ENCODE measurements around the gene TMEM53.
"Not testable (repeated sequence)": the region's sequence is repeated elsewhere in the genome, so short reads cannot be mapped to it uniquely, and the experiment has no call there.

TMEM53 gene

DNA sequence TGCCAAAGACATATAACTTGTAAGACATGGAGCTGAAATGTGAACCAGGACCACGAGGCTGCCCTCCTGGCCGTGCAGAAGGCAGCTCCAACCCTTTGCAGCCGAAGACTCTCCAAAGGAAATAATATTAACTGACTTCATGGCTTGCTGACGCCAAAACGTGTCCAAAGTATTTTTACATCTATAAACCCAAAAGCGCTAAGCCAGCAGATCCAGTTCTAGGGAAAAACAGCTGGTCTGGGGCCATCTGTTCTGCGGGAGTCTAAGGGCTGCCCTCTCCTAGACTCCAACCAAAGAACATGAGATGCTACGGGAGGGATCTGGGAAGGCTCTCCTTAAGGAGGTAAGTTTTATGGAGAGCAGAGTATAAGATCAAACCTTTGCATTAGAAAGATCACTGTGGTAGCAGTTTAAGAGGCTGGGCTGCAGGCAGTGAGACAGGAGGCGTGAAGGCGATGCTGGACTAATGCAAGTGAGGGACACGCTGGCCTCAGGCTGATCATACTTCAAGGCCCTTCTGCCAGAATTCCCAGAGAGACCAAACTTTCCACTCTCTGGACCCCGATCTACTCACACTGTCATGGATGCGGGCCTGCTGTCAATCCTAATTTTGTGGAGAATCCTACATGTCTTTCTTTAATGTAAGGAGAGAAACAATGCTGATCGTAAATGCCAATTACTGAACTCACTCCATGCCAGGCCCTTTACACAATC, 1.2 kb downstream of the TMEM53 start:
- DNase-seq (ENCODE audit: low read depth in 3 of 3), result no peak

DNA sequence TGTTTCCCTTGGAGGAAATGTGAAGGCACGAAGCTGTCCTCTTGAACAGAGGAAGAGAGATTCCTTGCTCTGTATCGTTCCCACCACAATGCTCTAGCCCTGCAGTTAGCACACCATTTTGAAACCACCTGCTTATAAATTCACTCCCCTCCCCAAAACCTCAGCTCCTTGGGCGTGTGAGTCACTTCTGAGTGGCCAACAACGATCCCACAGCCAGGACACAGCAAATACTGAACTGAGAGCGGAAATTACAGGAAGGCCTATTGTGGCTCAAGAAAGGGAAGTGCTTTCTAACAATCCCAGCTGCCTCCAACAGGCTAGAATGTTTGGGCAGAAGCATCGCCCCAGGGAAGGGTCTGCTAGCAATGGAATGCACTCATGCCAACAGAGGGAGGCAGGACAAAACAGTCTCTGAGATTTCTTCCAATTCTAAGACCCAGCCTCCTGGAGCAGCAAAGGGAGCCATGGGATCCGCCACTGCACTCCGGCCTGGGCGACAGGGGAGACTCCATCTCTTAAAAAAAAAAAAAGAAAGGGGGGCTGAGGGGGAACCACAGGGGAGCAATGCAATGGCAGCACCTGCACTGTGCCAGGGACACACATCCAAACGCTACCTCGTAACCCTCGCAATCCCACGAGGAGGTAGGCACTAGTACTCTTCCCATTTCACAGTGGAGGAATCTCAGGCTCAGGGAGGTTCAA, 1.9 kb downstream of the TMEM53 start:
- DNase-seq (ENCODE audit: low read depth in 3 of 3), result no peak

DNA sequence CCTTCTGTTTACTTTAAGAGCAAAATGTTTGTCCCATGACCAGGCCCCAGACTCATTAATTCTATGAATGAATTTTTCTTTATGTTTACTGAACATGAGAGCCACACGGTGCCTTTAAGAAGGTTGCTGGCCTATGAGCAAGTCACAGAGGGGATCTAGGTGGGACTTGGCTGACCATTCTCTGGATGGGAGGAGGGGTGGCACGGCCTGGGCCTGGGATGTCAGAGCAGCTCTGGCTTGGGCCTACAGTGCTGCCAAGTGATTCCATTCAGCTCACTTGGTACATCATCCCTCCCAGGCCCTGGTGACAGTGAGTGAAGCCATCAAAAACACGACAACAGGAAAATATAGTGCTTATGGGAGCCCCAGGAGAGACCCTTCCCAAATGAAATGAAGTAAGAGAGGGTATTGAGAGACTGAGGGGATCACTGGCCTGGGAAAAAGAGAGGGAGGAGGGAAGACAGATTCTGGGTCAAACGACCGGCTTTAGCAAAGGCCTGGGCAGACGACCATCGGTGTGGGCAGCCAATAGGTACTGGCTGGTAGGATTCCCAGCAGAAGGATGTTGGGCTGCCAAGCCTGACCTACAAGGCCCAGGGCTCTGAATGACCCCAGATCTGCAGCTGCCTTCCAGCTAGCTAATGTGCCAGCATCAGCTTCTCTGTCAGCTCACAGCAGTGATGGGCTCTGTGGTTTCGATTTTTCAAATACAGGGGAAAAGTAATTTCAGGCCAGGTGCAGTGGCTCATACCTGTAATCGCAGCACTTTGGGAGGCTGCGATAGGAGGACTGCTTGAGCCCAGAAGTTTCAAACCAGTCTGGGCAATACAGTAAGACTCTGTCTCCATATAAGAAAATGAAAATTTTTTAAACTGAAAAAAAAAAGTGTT, 3.3 kb downstream of the TMEM53 start:
- DNase-seq (ENCODE audit: low read depth in 3 of 3), result no peak

DNA sequence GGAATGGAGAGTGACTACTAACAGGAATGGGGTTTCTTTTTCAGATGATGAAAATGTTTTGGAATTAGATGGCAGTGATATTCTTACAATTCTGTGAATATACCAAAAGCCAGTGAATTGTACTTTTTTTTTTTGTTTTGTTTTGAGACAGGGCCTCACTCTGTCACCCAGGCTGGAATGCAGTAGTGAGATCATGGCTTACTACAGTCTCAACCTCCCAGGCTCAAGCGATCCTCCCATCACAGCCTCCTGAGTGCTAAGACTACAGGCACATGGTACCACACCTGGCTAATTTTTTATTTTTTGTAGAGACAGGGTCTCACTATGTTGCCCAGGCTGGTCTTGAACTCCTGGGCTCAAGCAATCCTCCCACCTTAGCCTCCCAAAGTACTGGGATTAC, 7.6 kb downstream of the TMEM53 start:
- not testable (repeated sequence) for DNase-seq (ENCODE audit: low read depth in 3 of 3)

DNA sequence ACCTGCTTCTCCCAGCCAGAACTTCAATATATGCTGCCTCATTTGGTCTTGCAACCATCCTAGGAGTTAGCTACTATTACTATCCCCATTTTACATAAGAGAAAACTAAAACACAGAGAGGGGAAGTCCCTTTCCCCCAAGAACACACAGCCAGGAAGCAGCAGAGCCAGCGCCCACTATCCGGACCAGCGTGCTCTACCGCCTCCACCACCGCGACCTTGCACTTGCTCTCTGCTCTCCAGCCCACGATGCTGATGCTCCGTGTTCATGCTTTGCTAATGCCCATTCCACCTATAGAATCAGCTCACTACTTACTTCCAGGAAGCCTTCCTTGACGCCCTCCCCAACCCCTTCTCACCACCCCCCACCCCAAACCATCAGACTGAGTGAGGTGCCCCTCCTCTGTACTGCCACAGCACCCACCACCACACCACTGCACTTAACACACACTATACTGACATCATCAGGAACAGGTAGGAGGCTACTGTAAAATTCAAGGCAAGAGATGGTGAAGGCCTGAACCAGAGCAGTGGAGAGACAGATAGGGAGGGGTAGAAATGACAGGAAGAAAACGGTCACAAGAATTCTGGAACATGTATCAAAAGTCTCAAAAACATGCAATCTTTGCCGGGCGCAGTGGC, 9.4 kb downstream of the TMEM53 start:
- DNase-seq (ENCODE audit: low read depth in 3 of 3), result peak in 1 of 3 donors; percentile 7

DNA sequence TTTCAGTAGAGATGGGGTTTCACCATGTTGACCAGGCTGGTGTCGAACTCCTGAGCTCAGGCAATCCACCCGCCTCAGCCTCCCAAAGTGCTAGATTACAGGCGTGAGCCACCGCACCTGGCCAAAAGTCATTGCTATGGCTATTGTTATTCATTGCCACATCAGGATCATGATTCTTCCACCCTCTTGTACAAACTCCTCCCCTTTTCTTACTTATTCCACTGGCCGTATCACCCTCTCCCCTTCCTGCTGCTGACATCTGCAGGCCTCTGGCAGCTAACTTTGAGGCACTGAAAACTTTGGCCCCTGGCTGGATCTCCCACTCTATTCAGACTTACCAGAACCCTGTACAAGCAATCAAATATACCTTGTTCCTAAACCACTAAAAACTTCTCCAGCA, 10.9 kb downstream of the TMEM53 start:
- DNase-seq (ENCODE audit: low read depth in 3 of 3), result no peak

DNA sequence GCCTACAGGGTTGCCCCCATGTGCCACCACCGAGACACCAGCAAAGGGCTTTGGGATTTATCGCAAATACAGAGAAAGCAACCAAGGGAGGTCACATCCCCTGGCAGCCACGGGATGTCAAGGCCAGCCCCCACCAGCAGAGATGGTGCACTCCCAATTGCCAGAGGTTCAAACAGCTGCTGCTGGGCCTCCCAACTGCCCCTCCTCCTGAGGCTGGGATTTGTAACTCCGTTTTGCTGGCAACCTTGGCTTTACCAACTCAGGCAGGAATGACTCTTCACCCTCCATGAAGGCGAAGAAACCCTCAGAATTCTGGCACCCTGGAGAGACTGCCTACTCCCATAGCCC, 11.6 kb downstream of the TMEM53 start:
- DNase-seq (ENCODE audit: low read depth in 3 of 3), result no peak

DNA sequence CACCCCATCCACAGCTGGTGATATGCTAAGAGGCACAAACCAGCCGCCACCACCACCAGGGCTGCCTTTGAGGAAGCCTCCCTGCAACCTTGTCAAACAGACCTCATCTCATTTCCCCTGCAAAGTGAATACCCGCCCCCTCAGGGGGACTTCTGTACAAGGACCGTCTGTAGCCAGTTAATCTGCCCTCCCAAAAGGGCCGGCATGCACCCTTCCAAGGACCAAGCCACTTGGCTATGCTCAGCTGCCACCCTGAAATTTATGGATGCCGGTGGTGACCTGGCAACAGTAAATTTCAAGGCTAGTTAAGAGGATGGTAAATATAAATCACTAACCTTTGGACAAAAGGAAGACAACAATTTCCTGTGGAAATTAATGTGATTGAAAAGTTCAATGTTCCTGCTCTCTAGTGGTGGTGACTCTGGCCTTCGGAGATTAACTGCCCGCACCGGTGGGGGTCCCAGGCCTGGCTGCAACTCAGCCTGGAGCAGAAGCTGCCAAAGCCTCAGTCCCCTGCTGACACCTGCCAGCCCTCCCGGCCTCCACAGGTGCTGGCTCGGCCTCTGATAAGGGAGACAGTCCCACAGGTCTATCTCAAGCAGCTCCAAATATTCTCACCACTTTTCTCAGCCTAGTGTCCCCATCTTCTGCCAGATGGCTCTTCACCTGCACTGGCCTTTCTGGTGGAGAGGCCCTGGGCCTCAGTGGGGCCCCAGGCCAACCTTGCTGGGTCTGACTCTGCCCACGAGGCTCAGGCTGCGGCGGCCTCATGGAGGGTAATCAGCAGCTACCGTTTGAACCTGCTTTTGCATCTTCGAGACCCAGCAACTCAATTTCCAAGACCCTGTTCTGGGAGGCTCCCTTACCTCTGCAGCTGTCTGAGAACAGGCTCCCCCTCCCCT, 12.2 kb downstream of the TMEM53 start:
- no peak for DNase-seq (ENCODE audit: low read depth in 3 of 3)

DNA sequence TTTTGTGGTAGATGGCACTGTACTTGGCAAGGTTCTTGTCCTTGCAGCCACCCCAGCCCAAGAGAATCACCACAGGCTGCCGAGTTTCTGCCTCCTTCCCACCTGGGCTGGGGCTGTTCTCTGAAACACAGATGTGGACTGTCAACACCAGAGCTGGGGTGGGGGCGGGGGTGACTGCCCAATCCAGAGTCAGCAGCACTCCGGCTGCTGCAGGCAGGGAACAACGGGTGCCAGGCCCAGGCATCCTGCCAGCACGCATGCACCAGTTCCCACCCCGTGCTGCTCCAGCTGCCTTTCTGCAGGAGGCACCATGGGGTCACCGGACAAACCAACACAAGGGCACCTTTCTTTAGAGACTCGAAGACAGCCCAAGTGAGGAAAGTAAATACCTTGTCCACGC, 14.1 kb downstream of the TMEM53 start:
- DNase-seq (ENCODE audit: low read depth in 3 of 3), result no peak

DNA sequence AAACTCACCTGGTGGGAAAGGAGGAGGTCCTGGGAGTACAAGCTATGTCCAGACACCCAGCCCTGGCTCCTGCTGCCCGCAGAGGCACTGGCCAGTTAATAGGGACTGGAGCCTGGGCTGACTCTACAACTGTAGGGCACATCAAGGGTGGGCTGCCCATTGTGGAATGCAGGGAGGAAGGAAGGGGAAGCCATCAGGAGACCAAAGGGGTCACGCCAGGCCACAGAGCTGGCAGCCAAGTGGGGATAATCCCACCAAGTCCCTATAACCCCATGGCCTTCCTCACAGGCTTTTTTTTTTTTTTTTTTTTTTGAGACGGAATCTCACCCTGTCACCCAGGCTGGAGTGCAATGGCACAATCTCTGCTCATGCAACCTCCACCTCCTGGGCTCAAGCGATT, 14.7 kb downstream of the TMEM53 start:
- DNase-seq (ENCODE audit: low read depth in 3 of 3), result no peak

DNA sequence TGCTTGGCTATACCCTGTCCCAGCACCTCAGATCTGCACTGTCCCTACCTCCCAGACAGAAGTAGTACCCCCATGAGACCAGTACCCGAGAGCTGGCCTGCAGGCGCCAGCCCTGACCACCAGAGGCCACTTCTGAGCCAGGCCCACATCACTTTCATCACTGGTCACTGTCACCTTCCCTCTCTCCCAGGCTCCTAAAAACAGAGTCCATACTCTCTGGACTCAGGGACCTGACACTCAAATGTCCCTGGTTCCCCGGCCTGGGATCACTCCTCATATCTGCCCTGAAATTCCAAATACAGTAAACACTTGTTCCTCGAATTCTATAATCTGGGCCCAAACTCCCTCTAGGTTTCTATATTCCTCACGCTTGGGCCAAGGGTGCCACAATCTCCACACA, 18.7 kb downstream of the TMEM53 start:
- DNase-seq (ENCODE audit: low read depth in 3 of 3), result no peak

DNA sequence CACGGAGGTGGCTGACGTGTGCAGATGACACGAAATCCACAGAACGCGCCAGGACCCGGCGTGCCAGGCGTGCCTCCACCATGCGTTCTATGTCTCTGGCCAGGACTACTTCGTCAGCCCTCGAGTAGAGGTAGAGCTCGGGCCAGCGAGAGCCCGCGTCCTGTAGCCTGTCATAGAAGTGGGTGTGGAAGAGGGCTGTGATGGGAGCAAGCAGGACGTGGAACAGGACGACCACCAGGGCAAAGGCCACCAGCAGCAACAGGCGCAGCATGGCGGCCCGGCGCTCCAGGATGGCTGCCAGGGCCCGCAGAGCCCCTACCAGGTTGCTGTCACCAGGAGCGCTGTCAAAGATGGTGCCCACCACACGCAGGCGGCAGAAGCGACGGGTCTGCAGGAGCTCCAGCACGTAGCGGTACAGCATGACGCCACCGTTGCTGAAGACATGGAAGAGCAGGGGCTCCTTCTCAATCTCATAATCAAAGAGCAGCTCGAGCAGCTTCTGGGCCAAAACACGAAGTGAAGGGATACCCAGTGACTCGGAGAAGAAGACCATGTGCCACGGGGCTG, 19.6 kb downstream of the TMEM53 start:
- DNase-seq (ENCODE audit: low read depth in 3 of 3), result no peak

DNA sequence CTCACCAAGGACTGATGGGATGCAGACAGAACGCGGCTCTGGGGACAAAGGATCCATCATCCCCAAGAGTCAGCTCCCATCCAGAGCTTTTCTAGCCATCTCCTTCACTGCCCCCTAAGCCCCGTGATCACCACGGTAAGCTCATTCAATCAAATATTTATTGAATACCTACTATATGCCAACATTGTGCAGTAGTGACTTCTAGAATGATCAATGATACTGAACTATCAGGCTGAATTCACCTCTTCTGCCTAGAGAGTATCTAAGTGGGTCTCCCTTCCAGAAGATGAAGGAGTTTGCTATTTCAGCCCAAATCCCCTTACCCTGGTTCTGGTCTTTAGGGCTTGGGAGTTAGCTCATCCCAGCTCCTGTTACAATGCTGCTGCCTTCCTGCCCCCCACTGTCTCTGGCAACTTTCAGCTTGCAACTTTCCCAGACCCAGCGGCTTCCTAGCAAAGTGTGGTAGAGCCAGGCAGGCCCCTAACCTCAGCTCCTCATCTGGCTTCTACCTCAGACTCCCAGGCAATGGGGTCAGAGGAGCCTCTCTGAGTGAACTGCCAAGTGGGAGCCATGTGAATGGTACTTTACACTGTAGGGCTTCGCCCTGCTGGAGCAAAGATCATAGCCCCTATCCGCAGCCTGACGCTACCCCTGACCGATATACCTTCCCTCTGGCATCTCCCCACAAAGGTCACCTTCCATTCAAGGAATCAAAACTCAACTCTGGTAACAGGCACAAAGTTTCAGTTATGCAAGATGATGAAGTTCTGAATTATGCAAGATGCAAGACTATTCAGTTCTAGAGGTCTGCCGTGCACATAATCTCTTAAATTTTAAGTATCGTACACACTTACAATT, 20.9 kb downstream of the TMEM53 start:
- no peak for DNase-seq (ENCODE audit: low read depth in 3 of 3)

DNA sequence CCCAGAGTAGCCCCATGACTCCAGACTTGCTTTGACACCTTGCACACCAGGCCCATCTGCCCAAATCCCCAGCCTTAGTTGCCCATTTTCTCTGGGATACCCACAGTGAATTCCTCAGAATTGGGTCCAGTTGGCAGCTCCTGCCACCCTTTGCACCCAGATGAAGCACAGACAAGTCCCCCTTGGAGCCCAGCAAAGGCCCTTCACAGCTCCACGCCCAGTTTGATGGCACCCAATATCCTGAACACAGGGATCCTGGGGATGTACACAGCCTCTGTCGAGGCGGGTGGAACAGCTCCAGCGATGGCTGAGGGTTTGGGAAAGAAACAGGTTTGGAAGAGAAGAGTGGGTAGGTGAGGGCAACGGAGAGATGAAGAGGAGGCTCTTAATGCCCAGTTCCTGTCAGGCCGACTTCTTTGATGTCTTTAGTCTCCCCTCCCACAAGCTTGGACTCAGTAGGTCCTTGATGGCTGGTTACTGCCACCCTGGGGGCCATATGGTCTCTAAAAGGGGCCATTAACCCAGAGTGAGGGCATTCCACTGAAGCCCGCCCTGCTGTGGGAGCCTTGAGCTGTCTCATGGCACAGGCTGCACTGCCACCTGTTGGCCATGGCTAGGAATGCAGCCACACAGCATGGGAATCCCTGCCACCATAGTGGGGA, 21.7 kb downstream of the TMEM53 start:
- DNase-seq (ENCODE audit: low read depth in 3 of 3), result peak; percentile 58 to 61 (median 60)

DNA sequence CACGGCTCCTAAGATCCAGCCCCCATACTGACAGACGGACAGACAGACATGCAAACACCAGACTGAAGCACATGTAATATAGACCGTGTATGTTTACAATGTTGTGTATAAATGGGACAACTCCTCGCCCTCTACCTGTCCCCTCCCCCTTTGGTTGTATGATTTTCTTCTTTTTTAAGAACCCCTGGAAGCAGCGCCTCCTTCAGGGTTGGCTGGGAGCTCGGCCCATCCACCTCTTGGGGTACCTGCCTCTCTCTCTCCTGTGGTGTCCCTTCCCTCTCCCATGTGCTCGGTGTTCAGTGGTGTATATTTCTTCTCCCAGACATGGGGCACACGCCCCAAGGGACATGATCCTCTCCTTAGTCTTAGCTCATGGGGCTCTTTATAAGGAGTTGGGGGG, 23.2 kb downstream of the TMEM53 start:
- no peak for DNase-seq (ENCODE audit: low read depth in 3 of 3)

DNA sequence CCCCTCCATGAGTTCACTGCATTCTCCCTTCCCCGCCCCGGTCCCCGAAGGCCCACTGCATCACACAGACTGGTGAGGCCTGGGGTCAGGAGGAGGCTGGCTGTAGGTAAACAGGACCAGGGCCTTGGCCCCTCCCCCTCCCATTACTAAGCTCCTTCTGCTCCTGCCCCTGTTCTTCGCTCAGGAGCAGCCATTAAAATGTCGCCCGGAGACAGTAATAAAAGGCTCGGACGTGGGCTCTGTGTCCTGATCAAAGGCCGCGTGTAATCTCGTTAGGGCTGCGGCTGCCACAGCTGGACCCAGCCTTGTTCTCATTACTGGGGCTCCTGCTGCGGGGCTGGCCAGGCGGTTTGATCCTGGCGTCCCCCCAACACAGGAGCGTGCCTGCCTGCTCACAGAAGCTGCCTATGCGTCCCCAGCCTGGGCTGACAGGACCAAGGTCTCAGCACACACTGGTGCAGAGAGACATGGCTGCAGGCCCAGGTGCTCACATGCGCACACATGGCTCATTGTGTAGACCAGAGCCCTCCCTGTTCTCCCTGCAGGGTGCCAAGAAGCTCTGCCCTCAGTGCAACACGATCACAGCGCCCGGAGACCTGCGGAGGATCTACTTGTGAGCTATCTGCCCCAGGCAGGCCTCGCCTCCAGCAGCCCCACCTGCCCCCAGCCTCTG, 24.0 kb downstream of the TMEM53 start:
- no peak for DNase-seq (ENCODE audit: low read depth in 3 of 3)

DNA sequence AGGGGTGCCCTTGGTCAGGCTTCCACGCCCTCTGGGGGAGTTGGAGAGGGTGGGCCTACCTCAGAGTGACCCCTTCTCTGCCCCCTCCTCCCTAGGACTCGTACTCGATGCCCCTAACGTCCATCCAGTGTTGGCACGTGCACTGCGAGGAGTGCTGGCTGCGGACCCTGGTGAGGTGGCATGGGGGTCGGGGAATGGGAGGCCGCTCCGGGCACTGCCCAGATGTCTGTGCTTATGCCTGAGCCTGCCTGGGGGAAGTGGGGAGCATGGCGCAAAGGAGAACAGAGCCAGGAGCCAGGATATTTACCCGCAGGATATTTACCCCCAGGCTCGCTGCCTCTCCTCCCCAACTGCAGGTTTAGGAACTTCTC, 24.5 kb downstream of the TMEM53 start:
- DNase-seq (ENCODE audit: low read depth in 3 of 3), result no peak

DNA sequence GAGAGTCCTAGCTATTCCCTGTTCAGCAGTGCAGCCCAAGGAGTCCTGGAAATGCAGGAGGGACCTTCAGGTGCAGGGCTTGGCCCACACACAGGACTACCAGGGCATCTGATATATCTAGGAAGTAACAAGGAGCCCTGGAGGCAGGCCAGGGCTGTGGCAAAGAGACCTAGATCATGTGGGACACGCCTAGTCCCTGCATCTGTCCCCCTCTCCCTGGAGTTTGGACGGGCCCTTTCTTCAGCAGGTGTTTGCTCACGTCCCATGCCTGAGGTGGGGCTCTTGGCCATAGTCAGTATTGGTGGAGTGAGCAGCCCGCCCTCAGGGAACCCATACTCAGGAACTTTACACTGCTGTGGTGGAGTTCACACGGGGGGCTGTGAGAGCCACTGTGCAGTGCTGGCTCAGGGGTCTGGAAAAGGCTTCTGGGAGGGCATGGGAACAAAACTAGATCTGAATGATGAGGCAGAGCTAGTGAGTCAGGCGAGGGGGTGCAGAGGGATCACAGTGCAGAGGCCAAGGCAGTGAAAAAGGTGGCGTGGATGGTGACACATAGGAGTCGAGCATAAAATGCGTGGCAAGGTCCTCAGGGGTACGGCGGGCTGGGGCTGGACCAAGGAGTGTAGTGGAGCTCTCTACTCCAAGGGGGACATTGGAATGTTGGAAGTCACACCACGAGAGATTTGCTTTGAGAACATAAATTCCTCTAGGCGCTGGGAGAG, 25.6 kb downstream of the TMEM53 start:
- no peak for DNase-seq (ENCODE audit: low read depth in 3 of 3)

All from stimulated activated CD4-positive, alpha-beta T cell treated with anti-CD3 and anti-CD28 coated beads, TNF-alpha, amount 100 ng/mL, for 48 hours (primary cell).